Endothelial cell (in vitro differentiated cells): Measurements from ENCODE around the gene QSOX1. TPM values are rescaled to one million over a fixed set of nuclear protein-coding genes. Genes with fewer than 3 reads are reported as not detected.
A peak's percentile ranks its signal among the peaks of the same experiment; 100 is the strongest.

Experiments
- DNase-seq: peaks from one replicate; pipeline ENCODE4 v3.0.0; 2021; ENCODE audit warnings: low spot score
- H3K27ac Mint-ChIP-seq: one replicate; pipeline ENCODE4 v1.8.0; 2021; ENCODE audit warnings: mixed read lengths, inconsistent platforms; ENCODE audit not compliant: unreplicated experiment
- H3K27me3 Mint-ChIP-seq: one replicate; pipeline ENCODE4 v1.8.0; 2021; ENCODE audit warnings: mild to moderate bottlenecking, moderate library complexity, mixed read lengths, inconsistent platforms; ENCODE audit not compliant: unreplicated experiment
- H3K36me3 Mint-ChIP-seq: one replicate; pipeline ENCODE4 v1.8.0; 2021; ENCODE audit warnings: mild to moderate bottlenecking, low read depth, mixed read lengths, inconsistent platforms; ENCODE audit not compliant: unreplicated experiment
- H3K4me1 Mint-ChIP-seq: one replicate; pipeline ENCODE4 v1.8.0; 2021; ENCODE audit warnings: mild to moderate bottlenecking, mixed read lengths, inconsistent platforms; ENCODE audit not compliant: unreplicated experiment
- H3K4me3 Mint-ChIP-seq: one replicate; pipeline ENCODE4 v1.8.0; 2021; ENCODE audit warnings: mild to moderate bottlenecking, mixed read lengths, inconsistent platforms; ENCODE audit not compliant: unreplicated experiment
- H3K9me3 Mint-ChIP-seq: one replicate; pipeline ENCODE4 v1.8.0; 2021; ENCODE audit warnings: mixed read lengths, inconsistent platforms; ENCODE audit not compliant: unreplicated experiment
- CTCF ChIP-seq: fragments of 200-600 bp; sonication (generic); IDR thresholded peaks from one replicate; pipeline ENCODE4 v1.5.0; 2021; ENCODE audit warnings: antibody characterized with exemption; ENCODE audit not compliant: unreplicated experiment
- total RNA-seq: library from RNA; stranded (reverse); fragmentation: NEBNext Ultra II Directional; extraction: Animal tissue kit (Norgen Biotek cat#: 25700); gene quantifications from one replicate; pipeline ENCODE4 v1.2.1, GENCODE V29; 2021; ENCODE audit not compliant: unreplicated experiment

QSOX1 gene
- total RNA-seq, 1 donor from 2014 or later, result 199 TPM

DNA sequence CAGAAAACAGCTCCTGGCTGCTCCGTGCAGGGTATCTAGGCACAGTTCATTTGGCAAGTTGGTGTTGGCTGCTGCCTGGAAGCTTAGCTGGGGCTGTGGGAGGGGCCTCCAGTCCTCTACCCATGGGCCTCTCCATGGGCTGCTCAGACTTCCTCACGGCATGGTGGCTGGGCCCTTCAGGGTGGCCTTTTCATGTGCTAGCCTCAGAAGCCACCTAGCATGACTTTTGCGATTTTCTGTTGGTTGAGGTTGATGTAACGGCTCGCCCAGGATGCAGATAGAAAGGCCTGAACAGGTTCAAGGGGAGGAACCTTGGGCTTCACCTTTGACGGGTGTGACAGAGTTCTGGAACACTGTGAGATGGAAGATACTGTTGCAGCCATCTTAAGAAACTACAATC is 49.6 kb downstream of the QSOX1 start:
- Mint-ChIP-seq H3K4me1 (peaks cover 24% of the 10 kb centered on the region), H3K9me3 (no peaks in the 10 kb centered on the region), H3K27me3 (peaks cover 12% of the 10 kb centered on the region), H3K36me3 (peaks cover 3% of the 10 kb centered on the region), H3K4me3 (no peak overlapping the region), H3K27ac (no peak overlapping the region)
- TF ChIP-seq CTCF, result no peak
- DNase-seq, result no peak

- no peak for DNase-seq
- Mint-ChIP-seq H3K9me3 (no peaks in the 10 kb centered on the region), H3K4me1 (peaks cover 29% of the 10 kb centered on the region), H3K27me3 (peaks cover 9% of the 10 kb centered on the region), H3K27ac (no peak overlapping the region), H3K36me3 (peaks cover 3% of the 10 kb centered on the region), H3K4me3 (no peak overlapping the region)
- TF ChIP-seq CTCF, result no peak
Observed at GRCh38 chr1:180206581-180206980, 51.9 kb downstream of the QSOX1 start.

DNA sequence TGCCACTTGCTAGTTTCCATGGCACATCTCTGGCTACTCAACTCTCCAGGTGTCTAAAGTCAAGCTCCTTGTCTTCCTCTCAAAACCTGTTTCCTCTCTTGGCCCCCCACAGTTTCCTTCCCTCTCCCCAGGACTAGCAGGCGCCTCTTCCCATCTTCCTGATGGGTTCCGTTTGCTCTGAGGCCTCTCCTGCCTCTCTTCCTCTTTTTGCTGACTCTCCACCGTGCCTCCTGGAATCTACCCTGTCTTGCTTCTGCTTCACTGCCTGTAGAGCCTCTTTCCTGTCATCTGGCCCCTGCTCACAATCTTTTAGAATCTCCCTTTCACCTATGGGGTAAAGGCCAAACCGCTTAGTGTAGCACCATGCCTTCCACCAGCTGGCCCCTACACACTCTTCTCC is 53.6 kb downstream of the QSOX1 start:
- no peak for DNase-seq
- Mint-ChIP-seq H3K36me3 (no peaks in the 10 kb centered on the region), H3K27ac (peak overlapping the region; percentile 28), H3K4me1 (peaks cover 31% of the 10 kb centered on the region), H3K9me3 (no peaks in the 10 kb centered on the region), H3K4me3 (no peak overlapping the region), H3K27me3 (peaks cover 9% of the 10 kb centered on the region)
- TF ChIP-seq CTCF, result no peak

GRCh38 chr1:180210008-180210620 is 55.4 kb downstream of the QSOX1 start:
- Mint-ChIP-seq H3K27ac (no peak overlapping the region), H3K4me1 (peaks cover 32% of the 10 kb centered on the region), H3K36me3 (no peaks in the 10 kb centered on the region), H3K27me3 (peaks cover 9% of the 10 kb centered on the region), H3K4me3 (no peak overlapping the region), H3K9me3 (no peaks in the 10 kb centered on the region)
- TF ChIP-seq CTCF, result no peak
- DNase-seq, result no peak

DNA sequence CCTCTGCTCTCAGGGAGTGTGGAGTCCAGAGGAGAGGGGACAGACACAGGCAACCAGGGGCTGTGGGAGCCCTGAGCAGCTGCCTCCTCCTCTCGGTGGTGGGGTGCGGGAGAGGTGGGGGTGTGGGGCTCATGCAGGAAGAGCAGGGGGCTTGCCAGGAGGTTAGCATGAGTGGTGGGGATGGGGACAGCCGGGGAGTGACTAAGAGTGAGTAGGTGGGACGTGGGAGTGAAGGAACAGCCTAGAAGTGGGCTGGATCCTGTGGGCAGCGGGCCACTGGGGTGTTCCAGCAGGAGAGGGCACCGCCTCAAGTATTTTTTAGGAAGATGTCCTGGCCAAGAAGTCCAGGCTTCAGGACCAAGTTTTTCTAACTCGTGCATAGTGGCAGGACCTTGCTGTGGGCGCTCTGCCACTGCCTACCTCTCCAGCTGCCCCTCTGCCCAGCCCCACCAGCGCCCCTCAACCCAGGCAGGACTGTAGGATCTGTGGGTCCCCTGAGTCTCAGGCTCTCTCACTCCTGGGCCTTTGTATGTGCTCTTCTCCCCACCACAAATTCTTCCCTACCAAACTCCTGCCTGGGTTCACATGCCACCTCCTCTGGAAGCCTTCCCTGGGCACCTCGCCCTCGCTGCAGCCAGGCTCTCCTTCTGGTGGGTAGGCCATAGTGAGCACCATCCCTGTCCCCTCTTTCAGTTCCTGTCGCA is 56.6 kb downstream of the QSOX1 start:
- DNase-seq, result no peak
- Mint-ChIP-seq H3K4me3 (no peak overlapping the region), H3K27ac (no peak overlapping the region), H3K4me1 (peaks cover 32% of the 10 kb centered on the region), H3K27me3 (peaks cover 9% of the 10 kb centered on the region), H3K36me3 (no peaks in the 10 kb centered on the region), H3K9me3 (no peaks in the 10 kb centered on the region)
- TF ChIP-seq CTCF, result no peak
